PC-3 (cell line): ENCODE results near the gene ACBD4. TPM values are rescaled to one million over a fixed set of nuclear protein-coding genes. Genes with fewer than 3 reads are reported as not detected.

Source experiments
- ATAC-seq: fragments of 200-7000 bp; cut with Tn5 transposase; 2 replicates; pipeline ENCODE4 v1.9.1; 2020; ENCODE audit warnings: mild to moderate bottlenecking, moderate library complexity
- BruUV-seq: library from RNA; stranded (reverse); fragments of 400-500 nt; replicated peaks from 2 replicates; lab custom pipeline; 2021; lab: Mats Ljungman, UMichigan
- CTCF ChIA-PET: fragments of 300-600 bp; sonication (Branson Sonifier 250); formaldehyde crosslinking; loops from one replicate; lab custom pipeline; 2022; ENCODE audit warnings: antibody characterized with exemption; lab: Charles Lee
- POLR2A ChIA-PET: fragments of 300-600 bp; sonication (Branson Sonifier 250); formaldehyde crosslinking; loops from one replicate; lab custom pipeline; 2022; ENCODE audit warnings: antibody characterized with exemption; ENCODE audit not compliant: unreplicated experiment; lab: Charles Lee
- DNase-seq: peaks from one replicate; pipeline ENCODE4 v3.0.0-alpha.2; 2015
- H2AFZ ChIP-seq: fragments of 300-600 bp; sonication (generic); 2 replicates; pipeline ENCODE4 v1.6.0; 2016; ENCODE audit warnings: antibody characterized with exemption, low read length
- H3F3A ChIP-seq: fragments of 300-600 bp; sonication (generic); one replicate; pipeline ENCODE4 v1.6.0; 2017; ENCODE audit warnings: antibody characterized with exemption, low read length, control low read depth, mild to moderate bottlenecking; ENCODE audit not compliant: unreplicated experiment
- H3K27ac ChIP-seq: fragments of 300-600 bp; sonication (generic); 2 replicates; pipeline ENCODE4 v1.5.1; 2016; ENCODE audit warnings: mild to moderate bottlenecking, low read length
- H3K27me3 ChIP-seq: fragments of 300-600 bp; sonication (generic); 2 replicates; pipeline ENCODE4 v1.6.1; 2016; ENCODE audit warnings: low read length, mixed read lengths
- H3K36me3 ChIP-seq: fragments of 300-600 bp; sonication (generic); 2 replicates; pipeline ENCODE4 v1.6.1; 2016; ENCODE audit warnings: low read depth, mixed run types, low read length, mixed read lengths
- H3K4me1 ChIP-seq: fragments of 300-600 bp; sonication (generic); 2 replicates; pipeline ENCODE4 v1.5.1; 2016; ENCODE audit warnings: low read length; ENCODE audit not compliant: insufficient read depth
- H3K4me2 ChIP-seq: fragments of 300-600 bp; sonication (generic); 2 replicates; pipeline ENCODE4 v1.6.0; 2016; ENCODE audit warnings: low read length
- H3K4me3 ChIP-seq: fragments of 300-600 bp; sonication (generic); 2 replicates; pipeline ENCODE4 v1.5.1; 2016; ENCODE audit warnings: mild to moderate bottlenecking, low read length, mixed read lengths
- H3K79me2 ChIP-seq: fragments of 300-600 bp; sonication (generic); 2 replicates; pipeline ENCODE4 v1.6.1; 2017; ENCODE audit warnings: low read length, mixed read lengths
- H3K9ac ChIP-seq: fragments of 300-600 bp; sonication (generic); 2 replicates; pipeline ENCODE4 v1.6.0; 2016; ENCODE audit warnings: mild to moderate bottlenecking, low read length
- H3K9me2 ChIP-seq: fragments of 300-600 bp; sonication (generic); replicated peaks from 2 replicates; pipeline ENCODE4 v1.6.1; 2016; ENCODE audit warnings: mixed run types, low read length, mixed read lengths
- H3K9me3 ChIP-seq: fragments of 300-600 bp; sonication (generic); 2 replicates; pipeline ENCODE4 v1.6.1; 2016; ENCODE audit warnings: low read length, mixed read lengths
- H4K20me1 ChIP-seq: fragments of 300-600 bp; sonication (generic); 2 replicates; pipeline ENCODE4 v1.6.1; 2016; ENCODE audit warnings: low read length, mixed read lengths
- CTCF ChIP-seq: fragments of 300-600 bp; sonication (generic); conservative IDR thresholded peaks from 2 replicates; pipeline ENCODE4 v1.5.1; 2017; ENCODE audit warnings: antibody characterized with exemption, low read depth, mild to moderate bottlenecking, low read length
- EZH2 ChIP-seq: fragments of 300-600 bp; sonication (generic); IDR thresholded peaks from one replicate; pipeline ENCODE4 v1.6.1; 2017; ENCODE audit warnings: antibody characterized with exemption, mild to moderate bottlenecking, low read length; ENCODE audit not compliant: unreplicated experiment
- EZH2phosphoT487 ChIP-seq: fragments of 300-600 bp; sonication (generic); IDR thresholded peaks from 2 replicates; pipeline ENCODE4 v1.6.1; 2018; ENCODE audit warnings: mild to moderate bottlenecking, antibody characterized with exemption, low read length, borderline replicate concordance
- intact Hi-C: fragments of 100-400 bp; cut with micrococcal nuclease; formaldehyde crosslinking; loops from 2 replicates; pipeline ENCODE4 v1.9.0; 2023
- total RNA-seq: library from RNA; depleted of rRNA; stranded (reverse); fragments of >200 nt; gene quantifications from 2 replicates; pipeline ENCODE4 v1.2.3, GENCODE V29; 2014

ACBD4 gene
- total RNA-seq, 1 experiment from 2014 or later = 12.9 TPM

DNA sequence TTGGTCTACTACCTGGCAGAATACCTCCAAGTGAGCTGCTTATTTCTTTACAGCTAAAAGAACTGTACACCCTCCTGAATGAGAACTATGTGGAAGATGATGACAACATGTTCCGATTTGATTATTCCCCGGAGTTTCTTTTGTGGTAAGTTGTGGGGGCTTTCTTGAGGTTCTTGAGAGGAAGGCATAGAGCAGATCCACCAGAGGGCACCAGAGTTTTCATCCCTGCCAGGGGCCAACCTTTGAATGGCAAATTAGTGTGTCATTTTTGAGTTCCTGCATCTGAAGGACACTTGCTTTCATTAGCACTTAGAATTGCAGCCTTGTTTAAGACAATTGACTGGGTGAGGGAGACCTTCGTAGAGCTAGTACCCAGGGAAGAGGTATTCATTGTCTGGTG is 39.3 kb upstream of the ACBD4 start:
- no peak overlapping the region for H3K4me3 ChIP-seq
- H3K4me2 ChIP-seq = no peak overlapping the region
- no peak overlapping the region for H3K27ac ChIP-seq
- peak; percentile 61 for DNase-seq
- BruUV-seq = no TSS peak
- H4K20me1 ChIP-seq = no peaks in the 10 kb centered on the region
- H3K9me3 ChIP-seq = no peaks in the 10 kb centered on the region
- ATAC-seq = no peak
- no peak overlapping the region for H3K9ac ChIP-seq
- H3K4me1 ChIP-seq = peaks cover 21% of the 10 kb centered on the region
- ChIA-PET POLR2A (no interaction called here), CTCF (interaction anchor here (0.7 to 2.0 kb wide), 3 partner anchors 35 to 51 kb away, joined by 3 to 9 read pairs (median 4); partner anchors contain the start of genes ACBD4 and NMT1)
- no peak overlapping the region for H2AFZ ChIP-seq
- intact Hi-C loops = loop anchor here (1.0 kb wide), 1 partner anchor 37 kb away; no protein-coding TSS in a partner anchor
- H3F3A ChIP-seq = peaks cover 16% of the 10 kb centered on the region
- no peaks in the 10 kb centered on the region for H3K27me3 ChIP-seq
- peaks cover 61% of the 10 kb centered on the region for H3K36me3 ChIP-seq
- peak; percentile 87 for TF ChIP-seq CTCF
- TF ChIP-seq EZH2phosphoT487 = no peak
- no peaks in the 10 kb centered on the region for H3K9me2 ChIP-seq
- peaks cover 8% of the 10 kb centered on the region; the same call in 1 of the 2 replicates for H3K79me2 ChIP-seq

DNA sequence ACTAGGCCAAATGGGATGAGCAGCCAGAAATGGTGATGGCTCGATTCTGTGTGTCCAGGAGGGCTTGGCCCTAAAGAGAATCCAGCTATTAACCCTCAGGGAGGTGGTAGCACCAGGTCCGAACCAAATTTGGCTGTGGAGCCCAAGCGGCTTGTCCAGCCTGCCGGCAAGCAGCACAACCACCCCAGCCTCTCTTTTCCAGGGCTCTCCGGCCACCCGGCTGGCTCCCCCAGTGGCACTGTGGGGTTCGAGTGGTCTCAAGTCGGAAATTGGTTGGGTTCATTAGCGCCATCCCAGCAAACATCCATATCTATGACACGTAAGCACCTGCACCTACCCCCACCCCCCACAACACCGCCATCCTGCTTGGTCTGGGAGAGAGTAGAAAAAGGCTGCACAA is 38.6 kb upstream of the ACBD4 start:
- Histone ChIP-seq H3F3A (peaks cover 12% of the 10 kb centered on the region), H3K9ac (no peak overlapping the region), H3K4me1 (peaks cover 19% of the 10 kb centered on the region), H3K36me3 (peaks cover 60% of the 10 kb centered on the region), H3K79me2 (peaks cover 8% of the 10 kb centered on the region; the same call in 1 of the 2 replicates), H3K9me3 (no peaks in the 10 kb centered on the region), H2AFZ (no peak overlapping the region), H4K20me1 (no peaks in the 10 kb centered on the region), H3K9me2 (no peaks in the 10 kb centered on the region), H3K4me3 (no peak overlapping the region), H3K4me2 (no peak overlapping the region), H3K27ac (no peak overlapping the region), H3K27me3 (no peaks in the 10 kb centered on the region)
- intact Hi-C loops = loop anchor here (1.0 kb wide), 1 partner anchor 36 kb away; no protein-coding TSS in a partner anchor
- ChIA-PET POLR2A (no interaction called here), CTCF (interaction anchor here (2.0 kb wide), 1 partner anchor 38 kb away, joined by 9 read pairs; the partner anchor contains the start of gene ACBD4)
- TF ChIP-seq CTCF (no peak), EZH2 (no peak), EZH2phosphoT487 (no peak)
- no peak for DNase-seq
- BruUV-seq = no TSS peak
- ATAC-seq = no peak
